Right renal cortex interstitium (tissue), 3 donors: ENCODE results near the gene JHY. TPM values are rescaled to one million over a fixed set of nuclear protein-coding genes. Genes with fewer than 3 reads are reported as not detected.

Experiments
- DNase-seq, 3 donors: peaks; one replicate each; pipeline ENCODE4 v3.0.0-alpha.2; 2013; ENCODE audit warnings: low read depth in 3 of 3, low spot score in 2 of 3
- polyA plus RNA-seq, 3 donors: library from polyadenylated mRNA; unstranded; fragments of 120-200 nt; gene quantifications; one replicate each; pipeline ENCODE4 v1.2.1, GENCODE V29; 2013; ENCODE audit not compliant: insufficient read length in 3 of 3

JHY gene
- polyA plus RNA-seq, 3 donors, result 12.6 to 14.0 (median 13.4) TPM

DNA sequence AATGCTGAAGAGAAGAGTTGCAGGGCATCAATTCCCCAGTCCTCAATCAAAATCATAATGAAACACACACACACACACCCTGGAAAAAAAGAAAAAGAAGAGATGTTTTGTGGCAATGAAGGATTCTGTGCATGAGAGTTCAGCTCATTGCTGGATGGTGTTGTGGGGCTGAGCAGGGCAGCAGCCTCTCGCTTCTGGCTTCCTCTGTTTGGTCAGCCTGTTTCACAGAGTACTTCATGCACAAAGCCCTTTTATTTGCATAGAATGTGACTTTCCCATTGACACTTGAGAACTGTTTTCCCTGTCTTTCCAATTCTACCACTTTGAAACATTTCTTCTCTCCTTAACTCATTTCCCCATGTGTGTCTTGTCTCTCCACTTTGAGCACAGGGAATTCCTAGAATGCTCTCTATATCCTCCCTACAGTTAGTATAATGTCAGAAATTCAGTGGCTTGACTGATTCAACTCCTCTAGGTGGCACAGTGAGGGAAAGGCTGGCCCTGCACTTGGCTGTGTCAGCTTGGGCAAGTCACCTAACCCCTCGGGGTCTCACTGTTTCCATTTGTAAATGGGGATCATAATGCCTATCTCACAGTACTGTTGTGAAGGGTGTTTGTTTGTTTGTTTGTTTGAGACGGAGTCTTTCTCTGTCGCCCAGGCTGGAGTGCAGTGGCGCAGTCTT lies 124.4 kb downstream of the JHY start:
- DNase-seq, result no peak

Other genes with a start within 250 kb of the JHY start
- gene UBASH3B, start 227.0 kb upstream of the JHY start, polyA plus RNA-seq, result 1 to 10 TPM; 8.1 to 9.0 (median 8.5) TPM
- under 1 TPM in 1 of 3 donors, not detected in 2; 0.14 TPM for gene CRTAM, start 44.3 kb upstream of the JHY start, polyA plus RNA-seq
- not detected for gene BSX, start 99.1 kb downstream of the JHY start, polyA plus RNA-seq
- gene HSPA8, start 179.4 kb downstream of the JHY start, polyA plus RNA-seq, result 1,000 to 10,000 TPM; 1,463 to 1,647 (median 1,521) TPM